Subcutaneous abdominal adipose tissue (tissue), 5 donors: ENCODE measurements around the gene C1QL4.

Experiments used
- H3K27ac ChIP-seq: one replicate; pipeline ENCODE4 v1.7.0; 2013; ENCODE audit warnings: low read depth, mild to moderate bottlenecking, inconsistent platforms, low read length, moderate library complexity
- H3K27me3 ChIP-seq, 5 donors: one replicate each; pipeline ENCODE4 v1.7.0; 2013; ENCODE audit warnings: low read length in 5 of 5, inconsistent platforms in 1 of 5; ENCODE audit not compliant: control insufficient read depth in 5 of 5, insufficient read depth in 4 of 5
- H3K36me3 ChIP-seq, 5 donors: one replicate each; pipeline ENCODE4 v1.7.0; 2013; ENCODE audit warnings: low read length in 5 of 5; ENCODE audit not compliant: control insufficient read depth in 5 of 5, insufficient read depth in 5 of 5
- H3K4me1 ChIP-seq, 5 donors: one replicate each; pipeline ENCODE4 v1.7.0; 2013; ENCODE audit warnings: low read length in 5 of 5, mild to moderate bottlenecking in 3 of 5, moderate library complexity in 1 of 5; ENCODE audit not compliant: control insufficient read depth in 5 of 5, insufficient read depth in 5 of 5
- H3K4me3 ChIP-seq, 5 donors: one replicate each; pipeline ENCODE4 v1.7.0; 2013; ENCODE audit warnings: low read length in 5 of 5, low read depth in 1 of 5
- H3K9ac ChIP-seq, 5 donors: one replicate each; pipeline ENCODE4 v1.7.0; 2013; ENCODE audit warnings: low read length in 5 of 5, mild to moderate bottlenecking in 4 of 5, moderate library complexity in 3 of 5
- H3K9me3 ChIP-seq, 5 donors: one replicate each; pipeline ENCODE4 v1.7.0; 2013; ENCODE audit warnings: low read length in 5 of 5; ENCODE audit not compliant: control insufficient read depth in 5 of 5
- donor health status: healthy.
- donor health status: healthy.
- donor health status: healthy.
- donor health status: healthy.
- donor health status: healthy.

Gene C1QL4

GRCh38 chr12:49305762-49306510 is 31.1 kb downstream of the C1QL4 start:
- no peak overlapping the region for H3K9ac ChIP-seq
- no peaks in the 10 kb centered on the region for H3K9me3 ChIP-seq
- H3K36me3 ChIP-seq = no peaks in the 10 kb centered on the region
- no peaks in the 10 kb centered on the region for H3K4me1 ChIP-seq
- H3K4me3 ChIP-seq = no peak overlapping the region
- H3K27me3 ChIP-seq = peaks cover 0 to 8% (median 7%) of the 10 kb centered on the region in 5 donors
- no peak overlapping the region for H3K27ac ChIP-seq

GRCh38 chr12:49304161-49304560 is 32.8 kb downstream of the C1QL4 start:
- no peak overlapping the region for H3K27ac ChIP-seq
- H3K4me3 ChIP-seq = no peak overlapping the region
- H3K9ac ChIP-seq = no peak overlapping the region
- H3K36me3 ChIP-seq = no peaks in the 10 kb centered on the region
- peaks cover 0 to 8% (median 4%) of the 10 kb centered on the region in 5 donors for H3K27me3 ChIP-seq
- no peaks in the 10 kb centered on the region for H3K4me1 ChIP-seq
- H3K9me3 ChIP-seq = no peaks in the 10 kb centered on the region

GRCh38 chr12:49301760-49302159 is 35.2 kb downstream of the C1QL4 start:
- H3K36me3 ChIP-seq = no peaks in the 10 kb centered on the region
- H3K9ac ChIP-seq = no peak overlapping the region
- H3K4me1 ChIP-seq = peaks cover 2 to 11% (median 8%) of the 10 kb centered on the region in 5 donors
- H3K27ac ChIP-seq = no peak overlapping the region
- H3K9me3 ChIP-seq = no peaks in the 10 kb centered on the region
- no peak overlapping the region for H3K4me3 ChIP-seq
- peaks cover 16 to 26% (median 26%) of the 10 kb centered on the region in 5 donors for H3K27me3 ChIP-seq

GRCh38 chr12:49298160-49298559 is 38.8 kb downstream of the C1QL4 start:
- Histone ChIP-seq H3K4me3 (no peak overlapping the region), H3K9me3 (no peaks in the 10 kb centered on the region), H3K27ac (no peak overlapping the region), H3K4me1 (peaks cover 2 to 28% (median 25%) of the 10 kb centered on the region in 5 donors), H3K9ac (no peak overlapping the region), H3K36me3 (no peaks in the 10 kb centered on the region), H3K27me3 (peaks cover 40 to 57% (median 52%) of the 10 kb centered on the region in 5 donors)

GRCh38 chr12:49297695-49298060 is 39.3 kb downstream of the C1QL4 start:
- H3K36me3 ChIP-seq = no peaks in the 10 kb centered on the region
- H3K27me3 ChIP-seq = peaks cover 40 to 57% (median 52%) of the 10 kb centered on the region in 5 donors
- H3K4me3 ChIP-seq = no peak overlapping the region
- no peak overlapping the region for H3K27ac ChIP-seq
- no peaks in the 10 kb centered on the region for H3K9me3 ChIP-seq
- no peak overlapping the region for H3K9ac ChIP-seq
- peaks cover 2 to 33% (median 29%) of the 10 kb centered on the region in 5 donors for H3K4me1 ChIP-seq

GRCh38 chr12:49296836-49297694 is 39.9 kb downstream of the C1QL4 start:
- no peaks in the 10 kb centered on the region for H3K36me3 ChIP-seq
- H3K9me3 ChIP-seq = no peaks in the 10 kb centered on the region
- peak overlapping the region in 3 of 5 donors; percentile 24 to 46 (median 44) for H3K4me3 ChIP-seq
- H3K27ac ChIP-seq = no peak overlapping the region
- H3K9ac ChIP-seq = no peak overlapping the region
- H3K4me1 ChIP-seq = peaks cover 2 to 33% (median 30%) of the 10 kb centered on the region in 5 donors
- H3K27me3 ChIP-seq = peaks cover 40 to 57% (median 52%) of the 10 kb centered on the region in 5 donors

- Histone ChIP-seq H3K27me3 (peaks cover 40 to 54% (median 49%) of the 10 kb centered on the region in 5 donors), H3K4me3 (peak overlapping the region in 2 of 5 donors; percentile 24 to 44), H3K9me3 (no peaks in the 10 kb centered on the region), H3K9ac (no peak overlapping the region), H3K27ac (no peak overlapping the region), H3K4me1 (peaks cover 2 to 33% (median 30%) of the 10 kb centered on the region in 5 donors), H3K36me3 (no peaks in the 10 kb centered on the region)
These were observed 40.8 kb downstream of the C1QL4 start for GRCh38 chr12:49296034-49296835.

- H3K9me3 ChIP-seq = no peaks in the 10 kb centered on the region
- H3K27me3 ChIP-seq = peaks cover 40 to 54% (median 48%) of the 10 kb centered on the region in 5 donors
- no peaks in the 10 kb centered on the region for H3K36me3 ChIP-seq
- peak within 1 kb of the TSS in 1 of 5 donors; percentile 35 for H3K9ac ChIP-seq
- peak within 1 kb of the TSS in 2 of 5 donors; percentile 10 to 22 for H3K4me3 ChIP-seq
- H3K27ac ChIP-seq = no peak within 1 kb of the TSS
- peaks cover 2 to 33% (median 30%) of the 10 kb centered on the region in 5 donors for H3K4me1 ChIP-seq
These were observed 41.7 kb downstream of the C1QL4 start, which contains the start of gene PRPH for GRCh38 chr12:49295082-49295936. Gene PRPH, plus strand, starts transcription at chr12:49295147. Its CDS starts 54 bp downstream, at chr12:49295201.

GRCh38 chr12:49294804-49295081 is 42.2 kb downstream of the C1QL4 start:
- no peak overlapping the region for H3K4me3 ChIP-seq
- no peaks in the 10 kb centered on the region for H3K36me3 ChIP-seq
- H3K9me3 ChIP-seq = no peaks in the 10 kb centered on the region
- peaks cover 40 to 54% (median 48%) of the 10 kb centered on the region in 5 donors for H3K27me3 ChIP-seq
- H3K9ac ChIP-seq = no peak overlapping the region
- H3K27ac ChIP-seq = no peak overlapping the region
- H3K4me1 ChIP-seq = peaks cover 2 to 33% (median 30%) of the 10 kb centered on the region in 5 donors
